Middle frontal gyrus (tissue), 1 donor: ENCODE measurements around the gene CPEB1.
"Not testable (repeated sequence)": the region's sequence is repeated elsewhere in the genome, so short reads cannot be mapped to it uniquely, and the experiment has no call there.

Experiments used
- DNase-seq: peaks from one replicate; pipeline ENCODE4 v3.0.0-alpha.2; 2015; ENCODE audit warnings: low spot score; ENCODE audit errors: extremely low spot score

The CPEB1 gene

DNA sequence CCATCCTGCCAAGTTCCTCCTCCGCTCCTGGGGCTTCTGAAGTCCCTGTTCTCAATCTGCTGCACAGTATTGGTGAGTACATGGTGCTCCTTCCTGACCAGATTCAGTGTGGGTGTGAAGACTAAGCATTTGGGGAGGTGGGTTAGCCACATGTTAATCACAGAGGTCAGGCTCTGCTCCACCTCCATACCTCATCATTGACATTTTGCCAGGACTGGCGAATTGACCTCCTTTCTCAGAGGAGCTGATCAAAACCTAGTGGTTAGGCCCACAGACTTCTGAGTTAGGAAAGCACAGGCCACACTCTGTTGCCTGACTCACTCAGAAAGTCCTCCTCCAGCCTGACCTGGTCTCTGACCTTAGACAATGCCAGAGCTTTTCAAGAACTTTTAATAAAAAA, 98.5 kb downstream of the CPEB1 start:
- DNase-seq, result no peak

GRCh38 chr15:82545478-82545877, 101.7 kb downstream of the CPEB1 start:
- DNase-seq, result no peak

- no peak for DNase-seq
These were observed 102.2 kb downstream of the CPEB1 start for GRCh38 chr15:82545002-82545401.

DNA sequence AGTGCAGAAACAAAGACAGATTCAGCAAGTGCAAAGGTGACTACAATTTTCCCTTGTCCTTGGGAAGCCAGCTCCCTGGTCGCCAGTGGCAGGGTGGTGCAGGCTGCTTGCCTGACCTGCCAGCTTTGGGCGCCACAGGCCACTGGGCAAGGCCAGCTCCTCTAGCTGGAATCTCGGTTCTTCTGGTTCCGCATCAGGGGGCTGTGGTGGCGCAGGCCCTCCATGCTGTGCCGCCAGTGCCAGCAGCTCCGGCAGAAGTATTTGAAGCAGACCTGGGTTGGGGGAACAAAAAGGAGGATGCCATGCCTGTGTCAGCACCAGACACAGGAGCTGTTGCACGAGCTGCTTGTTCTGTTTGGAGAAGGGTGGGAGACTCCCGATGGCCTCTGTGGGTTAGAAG, 102.7 kb downstream of the CPEB1 start:
- no peak for DNase-seq

DNA sequence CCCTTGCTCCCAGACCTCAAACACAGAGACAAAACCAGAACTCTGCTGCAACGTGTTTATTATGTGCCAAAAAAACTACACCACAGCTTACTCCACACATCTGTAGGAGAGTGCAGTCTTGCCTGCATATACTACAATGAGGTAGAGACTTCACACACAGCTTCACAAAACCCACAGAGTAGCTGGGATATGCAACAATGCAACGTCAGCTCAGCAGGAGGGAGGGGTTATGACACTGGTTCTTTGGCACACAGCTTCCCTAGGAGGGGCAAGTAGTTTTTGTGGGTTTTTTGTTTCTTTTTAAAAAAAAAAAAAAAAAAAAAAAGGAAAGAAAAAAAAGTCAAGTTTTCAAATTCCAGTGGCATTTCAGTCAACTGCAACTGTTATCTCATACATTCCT, 104.0 kb downstream of the CPEB1 start:
- no peak for DNase-seq

DNA sequence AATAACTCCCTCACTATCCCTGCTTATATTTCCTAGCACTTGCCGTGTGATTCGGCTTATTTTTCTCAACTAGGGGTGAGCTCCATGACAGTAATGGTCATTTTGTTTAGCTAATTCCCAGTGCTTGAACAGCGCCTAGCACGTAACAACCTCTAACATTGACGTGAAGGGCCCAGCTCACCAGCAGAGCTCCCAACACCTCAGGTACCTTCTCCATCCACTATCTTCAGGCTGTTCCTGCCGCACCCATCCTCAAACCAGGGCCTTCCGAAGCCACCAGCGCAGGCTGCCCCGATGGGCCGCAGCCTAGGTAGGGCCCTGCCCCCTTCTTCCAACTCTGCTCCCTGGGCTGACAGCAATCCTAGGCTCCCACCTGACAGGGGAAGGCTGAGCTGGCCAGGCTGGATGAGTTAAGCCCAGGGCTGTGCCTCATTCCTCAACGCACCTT, 106.2 kb downstream of the CPEB1 start:
- no peak for DNase-seq

DNA sequence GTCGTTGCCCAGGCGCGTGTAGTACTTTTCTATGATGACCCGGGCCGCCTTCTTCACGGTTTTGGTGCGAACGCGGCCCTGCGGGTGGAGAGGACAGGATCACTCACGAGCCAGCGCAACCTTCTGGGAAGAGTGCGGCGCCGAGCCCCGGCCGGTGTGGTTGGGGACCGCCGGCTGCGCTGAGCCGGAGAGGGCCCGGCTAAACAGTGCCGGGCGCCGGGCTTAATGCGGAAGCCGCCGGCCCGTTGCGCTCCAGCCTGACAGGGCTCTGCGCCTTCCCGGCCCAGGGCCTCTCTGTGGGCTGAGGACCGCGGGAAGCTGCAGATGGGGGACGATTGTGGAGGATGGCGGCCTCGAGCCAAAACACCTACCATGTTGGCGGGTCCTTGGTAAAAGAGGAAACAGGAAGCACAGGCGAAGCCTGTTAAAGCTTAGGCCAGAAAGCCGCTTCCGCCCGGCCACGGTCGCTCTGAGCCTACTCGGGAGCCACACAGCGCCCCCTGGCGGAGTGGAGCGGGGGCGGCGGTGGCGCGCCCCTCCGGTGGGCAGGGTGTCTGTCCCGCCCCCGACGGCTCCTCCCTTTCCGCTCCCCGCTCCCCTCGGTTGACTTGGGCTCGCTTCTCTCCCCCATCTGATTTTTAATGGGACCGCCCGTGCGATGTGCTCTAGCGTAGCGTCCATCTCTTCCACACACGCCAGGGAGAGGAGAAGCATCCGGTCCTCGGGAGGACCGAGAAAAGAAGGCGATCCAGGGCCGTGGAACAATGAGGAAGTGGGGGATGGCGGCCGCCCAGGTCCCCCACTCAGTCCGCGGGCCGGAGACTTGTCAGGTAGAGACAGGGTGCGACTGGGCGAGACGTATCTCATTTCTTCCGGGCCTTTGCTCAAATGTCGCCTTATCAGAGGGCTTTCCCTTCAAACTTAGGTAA, 106.8 kb downstream of the CPEB1 start, which contains the start of gene RPS17:
Gene RPS17, minus strand, starts transcription at position 403 of the 929 bp plus-strand sequence. Its CDS starts 29 bp downstream, at position 374.
- peak; percentile 94 for DNase-seq

DNA sequence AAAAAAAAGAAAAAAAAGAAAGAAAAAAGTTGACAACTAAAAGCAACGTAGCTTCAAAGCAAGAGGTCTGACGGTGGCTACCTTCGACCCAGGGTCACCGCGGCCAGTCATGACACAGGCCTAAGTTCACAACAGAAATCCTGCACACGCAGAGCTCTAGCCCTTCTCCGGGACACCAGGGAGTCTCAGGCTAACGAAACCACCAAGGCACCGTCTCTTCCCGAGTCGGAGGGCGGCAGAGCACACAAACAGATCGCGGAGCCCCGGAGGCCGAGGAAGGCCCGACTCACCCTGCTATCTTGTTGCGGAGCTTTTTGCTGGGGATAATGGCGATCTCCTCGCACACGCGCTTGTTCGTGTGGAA, 107.5 kb downstream of the CPEB1 start:
- DNase-seq, result no peak

- DNase-seq, result no peak
These were observed 108.0 kb downstream of the CPEB1 start for GRCh38 chr15:82538961-82539690.

- no peak for DNase-seq
These were observed 109.7 kb downstream of the CPEB1 start for GRCh38 chr15:82537351-82537908.

- no peak for DNase-seq
These were observed 110.5 kb downstream of the CPEB1 start for GRCh38 chr15:82536409-82537350.

DNA sequence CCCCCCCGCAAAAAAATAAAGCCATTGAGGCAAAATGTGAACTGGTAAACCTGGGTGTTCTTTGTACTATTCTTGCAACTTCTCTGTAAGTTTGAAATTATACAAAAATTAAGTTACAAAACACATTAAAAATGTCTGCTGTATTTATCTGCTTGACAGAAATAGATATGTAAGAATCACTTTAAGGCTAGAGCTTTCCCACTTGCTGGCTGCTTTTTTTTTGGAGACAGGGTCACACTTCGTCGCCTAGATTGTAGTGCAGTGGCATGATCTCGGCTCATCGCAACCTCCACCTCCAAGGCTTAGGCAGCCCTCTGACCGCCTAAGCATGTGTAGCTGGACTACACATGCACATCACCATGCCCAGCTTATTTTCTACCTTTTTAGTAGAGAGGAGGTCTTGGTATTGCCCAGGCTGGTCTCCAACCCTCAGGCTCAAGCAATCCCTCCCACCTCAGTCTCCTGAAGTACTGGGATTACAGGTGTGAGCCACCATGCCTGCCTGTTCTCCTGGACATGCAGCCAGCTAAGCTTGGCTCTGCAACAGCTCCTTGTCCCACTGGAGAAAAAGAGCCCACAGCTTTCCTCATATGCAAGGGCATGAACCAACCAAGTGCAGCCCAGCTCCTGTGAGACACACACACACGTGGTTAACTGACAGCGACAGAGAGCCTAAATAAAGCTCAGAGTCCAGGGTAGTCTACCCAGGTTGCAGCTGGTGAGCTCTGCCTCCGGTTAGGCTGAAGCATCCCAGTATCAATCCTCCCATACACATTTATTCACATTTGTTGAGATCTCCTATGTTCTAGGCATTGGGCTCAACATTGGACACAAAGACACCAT, 111.4 kb downstream of the CPEB1 start:
- DNase-seq, result no peak

- DNase-seq, result not testable (repeated sequence)
These were observed 112.0 kb downstream of the CPEB1 start for GRCh38 chr15:82535151-82535550.

DNA sequence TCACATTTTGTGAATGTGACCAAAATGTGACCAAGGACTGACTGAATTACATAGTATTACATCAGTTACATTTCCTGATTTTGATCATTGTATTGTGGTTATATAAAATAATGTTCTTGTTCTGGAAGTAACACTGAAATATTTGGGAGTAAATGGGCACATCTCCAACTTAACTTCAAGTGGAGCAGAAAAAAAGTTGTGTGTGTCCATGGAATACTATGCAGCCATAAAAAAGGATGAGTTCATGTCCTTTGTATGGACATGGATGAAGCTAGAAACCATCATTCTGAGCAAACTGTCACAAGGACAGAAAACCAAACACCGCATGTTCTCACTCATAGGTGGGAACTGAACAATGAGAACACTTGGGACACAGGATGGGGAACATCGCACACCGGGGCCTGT, 112.7 kb downstream of the CPEB1 start:
- DNase-seq, result not testable (repeated sequence)

GRCh38 chr15:82533801-82534200, 113.4 kb downstream of the CPEB1 start:
- DNase-seq, result no peak

DNA sequence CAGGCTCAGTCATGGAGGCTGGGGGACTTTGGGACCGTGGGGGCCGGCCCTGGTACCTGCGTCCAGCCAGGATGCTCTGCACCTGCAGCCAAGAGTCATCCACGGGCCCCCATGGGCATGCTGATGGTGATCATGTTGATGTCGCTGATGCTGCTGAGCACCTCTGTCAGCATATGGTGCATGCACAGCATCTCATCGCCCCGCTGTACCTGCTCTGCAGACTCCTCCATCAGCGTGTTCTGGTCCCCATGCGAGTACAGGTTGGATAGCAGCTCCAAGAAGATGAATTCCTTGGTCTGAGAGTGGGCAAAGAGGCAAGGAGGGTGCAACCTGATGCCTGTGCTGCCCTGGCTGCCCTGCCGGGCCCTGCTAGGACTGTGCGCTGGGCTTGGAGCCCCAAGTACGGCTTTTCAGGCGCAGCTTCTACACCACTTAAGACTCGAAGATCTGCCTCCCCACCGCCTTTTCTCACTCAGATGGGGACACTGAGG, 114.1 kb downstream of the CPEB1 start:
- DNase-seq, result no peak

DNA sequence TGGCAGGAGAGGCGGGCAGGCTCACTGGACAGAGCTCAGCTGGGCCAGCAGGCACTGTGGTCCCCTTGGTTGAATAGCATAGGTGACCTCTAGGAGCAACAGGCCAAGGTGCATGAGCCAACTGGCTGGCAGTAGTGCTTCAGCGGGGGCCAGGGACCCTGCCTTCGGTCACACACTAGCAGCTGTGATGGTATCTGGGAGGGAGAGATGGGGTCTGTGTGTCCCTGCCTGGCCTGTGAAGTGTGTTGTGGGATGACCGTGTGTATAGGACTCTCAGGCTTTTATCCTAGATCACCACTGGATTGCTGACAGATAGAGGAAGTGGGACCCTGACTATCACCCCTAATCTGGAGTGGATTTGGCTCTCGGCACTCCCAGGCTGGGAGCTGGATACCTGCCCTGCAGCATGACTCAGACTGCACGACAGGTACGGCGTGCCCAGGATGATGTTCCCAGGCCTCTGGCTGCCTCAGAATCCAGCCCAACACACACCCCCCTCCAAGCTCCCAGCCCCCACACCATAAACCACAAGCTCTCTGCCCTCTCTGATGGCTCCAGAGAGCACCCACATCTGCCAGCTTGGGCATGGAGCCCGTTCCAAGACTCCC, 114.7 kb downstream of the CPEB1 start:
- no peak for DNase-seq

GRCh38 chr15:82531496-82532382, 115.4 kb downstream of the CPEB1 start:
- no peak for DNase-seq
